H1 (cell line): ENCODE data around the gene ALPK3. TPM values are rescaled to one million over a fixed set of nuclear protein-coding genes. Genes with fewer than 3 reads are reported as not detected.
A peak's percentile ranks its signal among the peaks of the same experiment; 100 is the strongest.

Experiments used
- CTCF ChIA-PET: fragments of 300-600 bp; sonication (Branson Sonifier 250); formaldehyde crosslinking; loops from one replicate; lab custom pipeline; 2021; ENCODE audit not compliant: partially characterized antibody; lab: Charles Lee
- POLR2A ChIA-PET: fragments of 300-600 bp; sonication (Branson Sonifier 250); formaldehyde crosslinking; loops from one replicate; lab custom pipeline; 2021; ENCODE audit warnings: inconsistent platforms; ENCODE audit not compliant: partially characterized antibody; lab: Charles Lee
- DNase-seq, 2 experiments: peaks; one replicate each; pipeline versions ENCODE4 v3.0.0 to v3.0.0-alpha.2; 2010 to 2022; ENCODE audit warnings: low spot score in 2 of 2, low read depth in 1 of 2, mixed read lengths in 1 of 2
- FAIRE-seq: peaks from 2 replicates; lab custom pipeline; 2011; peaks lifted over from hg19 to GRCh38; lab: Jason Lieb, UNC
- H2AFZ ChIP-seq: 2 replicates; pipeline ENCODE4 v1.8.1; 2012; ENCODE audit warnings: low read length, inconsistent platforms
- H2AK5ac ChIP-seq: 2 replicates; pipeline ENCODE4 v1.6.1; 2013; ENCODE audit warnings: low read depth, low read length
- H2BK120ac ChIP-seq: replicated peaks from 2 replicates; pipeline ENCODE3; 2013; ENCODE audit warnings: low read depth, low read length, inconsistent platforms
- H2BK12ac ChIP-seq: 2 replicates; pipeline ENCODE4 v1.6.1; 2013; ENCODE audit warnings: low read depth, low read length
- H2BK15ac ChIP-seq: 2 replicates; pipeline ENCODE4 v1.6.1; 2013; ENCODE audit warnings: low read length
- H2BK20ac ChIP-seq: 2 replicates; pipeline ENCODE4 v1.6.1; 2013; ENCODE audit warnings: low read length
- H2BK5ac ChIP-seq: 2 replicates; pipeline ENCODE4 v1.6.1; 2013; ENCODE audit warnings: low read depth, low read length
- H3K14ac ChIP-seq: 2 replicates; pipeline ENCODE4 v1.6.1; 2013; ENCODE audit warnings: inconsistent platforms; ENCODE audit not compliant: insufficient read length
- H3K18ac ChIP-seq: 2 replicates; pipeline ENCODE4 v1.6.1; 2013; ENCODE audit warnings: low read length; ENCODE audit errors: extremely low read depth
- H3K23ac ChIP-seq: 2 replicates; pipeline ENCODE4 v1.6.1; 2013; ENCODE audit warnings: inconsistent platforms; ENCODE audit not compliant: insufficient read length
- H3K23me2 ChIP-seq: 2 replicates; pipeline ENCODE4 v1.6.1; 2013; ENCODE audit warnings: low read depth, low read length
- H3K27ac ChIP-seq: 2 replicates; pipeline ENCODE4 v1.6.1; 2011; ENCODE audit warnings: low read depth, low read length, inconsistent platforms
- H3K27me3 ChIP-seq, 4 experiments: replicated peaks in 1 of 4; 1 replicate in 1 of 4; 2 replicates in 3 of 4; pipeline versions ENCODE4 v1.6.1 to v1.8.1; 2011 to 2013; ENCODE audit warnings: low read length in 3 of 4, mild to moderate bottlenecking in 3 of 4, inconsistent platforms in 2 of 4, mixed read lengths in 2 of 4, moderate library complexity in 1 of 4; ENCODE audit not compliant: control insufficient read depth in 3 of 4, insufficient read depth in 3 of 4; ENCODE audit errors: extremely low read depth in 1 of 4
- H3K36me3 ChIP-seq, 4 experiments: 2 replicates each; pipeline versions ENCODE4 v1.6.1 to v1.8.1; 2011 to 2013; ENCODE audit warnings: mild to moderate bottlenecking in 4 of 4, low read length in 3 of 4, moderate library complexity in 2 of 4, control low read depth in 1 of 4, inconsistent platforms in 1 of 4; ENCODE audit not compliant: insufficient read depth in 4 of 4, control insufficient read depth in 2 of 4
- H3K4ac ChIP-seq: replicated peaks from 2 replicates; pipeline ENCODE3; 2013; ENCODE audit warnings: low read length, low read depth, mixed read lengths, inconsistent platforms; ENCODE audit not compliant: insufficient read length
- H3K4me1 ChIP-seq, 4 experiments: replicated peaks in 1 of 4; 1 replicate in 1 of 4; 2 replicates in 3 of 4; pipeline versions ENCODE4 v1.6.1 to v1.8.1; 2011 to 2013; ENCODE audit warnings: low read length in 3 of 4, inconsistent platforms in 2 of 4, mixed read lengths in 1 of 4; ENCODE audit not compliant: insufficient read depth in 4 of 4, control insufficient read depth in 3 of 4
- H3K4me2 ChIP-seq, 2 experiments: 2 replicates each; pipeline versions ENCODE4 v1.6.1 to v1.8.1; 2011 to 2013; ENCODE audit warnings: low read depth in 2 of 2, low read length in 2 of 2, control low read depth in 1 of 2, inconsistent platforms in 1 of 2, mild to moderate bottlenecking in 1 of 2; ENCODE audit not compliant: insufficient read depth in 1 of 2
- H3K4me3 ChIP-seq, 4 experiments: fragments of 200-600, 300-600 bp in 1 of 4; sonication (generic), shearing (Covaris generic), sonication (Bioruptor Twin) in 1 of 4; 2 replicates each; pipeline versions ENCODE4 v1.5.1 to v1.8.1; 2011 to 2016; ENCODE audit warnings: low read length in 4 of 4, low read depth in 3 of 4, control low read depth in 2 of 4, inconsistent platforms in 2 of 4, mild to moderate bottlenecking in 2 of 4, mixed read lengths in 1 of 4, moderate library complexity in 1 of 4; ENCODE audit not compliant: insufficient read depth in 2 of 4; ENCODE audit errors: extremely low read depth in 1 of 4
- H3K56ac ChIP-seq: replicated peaks from 2 replicates; pipeline ENCODE3; 2013; ENCODE audit warnings: low read depth, mild to moderate bottlenecking, mixed read lengths, low read length, inconsistent platforms; ENCODE audit not compliant: insufficient read length
- H3K79me1 ChIP-seq: 2 replicates; pipeline ENCODE4 v1.6.1; 2013; ENCODE audit warnings: low read depth, low read length, control low read depth
- H3K79me2 ChIP-seq, 2 experiments: 2 replicates each; pipeline versions ENCODE4 v1.6.1 to v1.8.1; 2012 to 2013; ENCODE audit warnings: low read length in 2 of 2, mild to moderate bottlenecking in 2 of 2, inconsistent platforms in 1 of 2; ENCODE audit not compliant: insufficient read depth in 2 of 2, control insufficient read depth in 1 of 2
- H3K9ac ChIP-seq, 4 experiments: replicated peaks in 1 of 4; 1 replicate in 1 of 4; 2 replicates in 3 of 4; pipeline versions ENCODE4 v1.6.1 to v1.8.1; 2011 to 2013; ENCODE audit warnings: low read depth in 3 of 4, low read length in 3 of 4, control low read depth in 2 of 4, mild to moderate bottlenecking in 2 of 4, moderate library complexity in 2 of 4, inconsistent platforms in 1 of 4; ENCODE audit errors: extremely low read depth in 1 of 4
- H3K9me3 ChIP-seq, 2 experiments: 2 replicates each; pipeline versions ENCODE4 v1.6.1 to v1.8.1; 2012 to 2013; ENCODE audit warnings: mild to moderate bottlenecking in 2 of 2, moderate library complexity in 2 of 2, control low read depth in 1 of 2, inconsistent platforms in 1 of 2, low read depth in 1 of 2, low read length in 1 of 2, mixed read lengths in 1 of 2; ENCODE audit not compliant: insufficient read depth in 2 of 2
- H4K20me1 ChIP-seq, 2 experiments: replicated peaks in 1 of 2; 2 replicates each; pipeline versions ENCODE3 to v1.8.1; 2011 to 2013; ENCODE audit warnings: inconsistent platforms in 2 of 2, low read length in 2 of 2, mild to moderate bottlenecking in 1 of 2; ENCODE audit not compliant: insufficient read depth in 2 of 2, control insufficient read depth in 1 of 2
- H4K5ac ChIP-seq: 2 replicates; pipeline ENCODE4 v1.6.1; 2013; ENCODE audit warnings: low read length, low read depth, mixed read lengths, inconsistent platforms; ENCODE audit not compliant: insufficient read length
- H4K8ac ChIP-seq: 2 replicates; pipeline ENCODE4 v1.8.0; 2013; ENCODE audit warnings: mild to moderate bottlenecking, moderate library complexity, low read length, inconsistent platforms; ENCODE audit not compliant: insufficient read depth; ENCODE audit errors: extremely low read depth
- H4K91ac ChIP-seq: replicated peaks from 2 replicates; pipeline ENCODE3; 2013; ENCODE audit warnings: low read length, mixed read lengths, inconsistent platforms; ENCODE audit not compliant: insufficient read length
- CBX8 ChIP-seq: fragments of 300-800, 300-1000 bp; sonication (generic); IDR thresholded peaks from 2 replicates; pipeline ENCODE4 v1.7.1; 2016; ENCODE audit warnings: low read depth, low read length, borderline replicate concordance
- CTCF ChIP-seq, 3 experiments: IDR thresholded peaks; 1 replicate in 2 of 3; 2 replicates in 1 of 3; pipeline versions ENCODE4 v1.5.1 to v1.6.1; 2011; ENCODE audit warnings: low read length in 3 of 3, mild to moderate bottlenecking in 3 of 3, inconsistent platforms in 2 of 3, low read depth in 1 of 3, moderate library complexity in 1 of 3; ENCODE audit not compliant: insufficient read depth in 1 of 3; ENCODE audit errors: control extremely low read depth in 1 of 3
- HDAC2 ChIP-seq, 2 experiments: fragments of 300-600 bp in 1 of 2; sonication (generic) in 1 of 2; IDR thresholded peaks; 2 replicates each; pipeline ENCODE4 v1.6.1; 2011 to 2012; ENCODE audit warnings: low read depth in 2 of 2, low read length in 2 of 2, mild to moderate bottlenecking in 2 of 2, moderate library complexity in 2 of 2, borderline replicate concordance in 1 of 2, inconsistent platforms in 1 of 2
- NRF1 ChIP-seq: IDR thresholded peaks from 2 replicates; pipeline ENCODE4 v1.6.1; 2011; ENCODE audit warnings: mild to moderate bottlenecking, low read depth, low read length, improper control_type of control experiment
- POU5F1 ChIP-seq: IDR thresholded peaks from 2 replicates; pipeline ENCODE4 v1.6.1; 2011; ENCODE audit warnings: low read depth, mild to moderate bottlenecking, low read length, moderate library complexity
- RXRA ChIP-seq: IDR thresholded peaks from 2 replicates; pipeline ENCODE4 v1.6.1; 2011; ENCODE audit warnings: low read depth, mild to moderate bottlenecking, low read length, moderate library complexity; ENCODE audit not compliant: insufficient read depth
- WGBS, 2 experiments: shearing (Covaris generic) in 1 of 2; methylation state at CpG; one replicate each; pipeline versions ENCODE4 v1.1.6 to v1.1.7; 2013 to 2015; ENCODE audit warnings: low lambda C conversion rate in 2 of 2, mixed read lengths in 2 of 2, inconsistent platforms in 1 of 2, low coverage in 1 of 2, missing lambda C conversion rate in 1 of 2; ENCODE audit not compliant: insufficient replicate concordance in 2 of 2, insufficient coverage in 1 of 2, insufficient read length in 1 of 2; ENCODE audit errors: extremely low coverage in 1 of 2, missing lambda C conversion rate in 1 of 2; 5-methylcytosine and 5-hydroxymethylcytosine counted together
- polyA plus RNA-seq, 7 experiments: library from polyadenylated mRNA; depleted of rRNA in 3 of 7; stranded (reverse) in 5 of 7; unstranded in 2 of 7; fragments of >200 nt in 5 of 7; fragments of 200-250 nt in 2 of 7; gene quantifications; 1 replicate in 5 of 7; 2 replicates in 1 of 7; 4 replicates in 1 of 7; pipeline versions ENCODE4 v1.2.1 to v1.2.3, GENCODE V29; 2011 to 2013; ENCODE audit warnings: missing spikeins in 2 of 7, mixed read lengths in 2 of 7
- total RNA-seq: library from RNA; stranded (reverse); fragmentation: NEBNext Ultra II Directional; extraction: Animal tissue kit (Norgen Biotek cat#: 25700); gene quantifications from 2 replicates; pipeline ENCODE4 v1.2.1, GENCODE V29; 2021

Gene ALPK3
- total and polyA plus RNA-seq, 2 of the 8 experiments (the other 6 are each of a cell fraction or from before 2014, with no cell fraction given): 4.4 to 19.2 TPM

DNA sequence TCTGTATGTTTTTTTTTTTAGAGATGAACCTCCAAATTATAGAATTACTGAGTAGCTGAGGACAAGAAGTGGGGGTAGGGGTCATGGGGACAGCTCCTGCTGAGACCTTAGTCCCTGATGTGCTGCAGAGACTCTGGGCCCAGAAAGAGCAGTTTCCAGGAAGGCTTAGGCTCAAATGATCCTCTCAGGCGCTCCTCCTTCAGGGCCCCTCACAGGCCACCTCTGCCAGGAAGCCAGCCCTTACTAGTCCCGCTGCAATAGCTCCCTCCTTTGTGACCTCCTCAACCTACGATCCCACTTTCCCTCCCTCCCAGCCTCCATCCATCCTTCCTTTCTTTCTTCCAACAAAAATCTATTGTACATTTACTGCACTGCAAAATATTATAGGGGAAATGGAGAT lies 91.9 kb downstream of the ALPK3 start:
- WGBS, 2 experiments: 81% methylated on average over 3 of the region's 3 CpGs; no CpG with 5 or more reads in 1 of the 2 experiments
- FAIRE-seq: no peak
- H3K23me2 ChIP-seq: no peaks in the 10 kb centered on the region
- H2BK12ac ChIP-seq: no peak overlapping the region
- H2BK5ac ChIP-seq: no peak overlapping the region
- H3K9me3 ChIP-seq: no peaks in the 10 kb centered on the region
- no peak overlapping the region for H2BK20ac ChIP-seq
- H3K27ac ChIP-seq: no peak overlapping the region
- H3K23ac ChIP-seq: no peak overlapping the region
- peak in 1 of 2 experiments; percentile 42 for DNase-seq
- no peak overlapping the region for H3K9ac ChIP-seq
- POLR2A ChIA-PET: interaction anchor here (0.5 to 1.3 kb wide), 4 partner anchors 20 to 49 kb away, joined by 3 to 4 read pairs (median 3); no protein-coding TSS in a partner anchor
- H3K79me1 ChIP-seq: no peaks in the 10 kb centered on the region
- no peaks in the 10 kb centered on the region for H3K36me3 ChIP-seq
- H2BK120ac ChIP-seq: no peak overlapping the region
- H3K27me3 ChIP-seq: no peaks in the 10 kb centered on the region
- no peak overlapping the region for H2AFZ ChIP-seq
- H4K5ac ChIP-seq: no peak overlapping the region
- no peak overlapping the region for H3K56ac ChIP-seq
- no peak overlapping the region for H3K18ac ChIP-seq
- TF ChIP-seq NRF1: no peak
- TF ChIP-seq HDAC2 (IDR thresholded peaks at IDR 0.05; ENCODE audit: borderline replicate concordance in 1 of 2, low read depth in 2 of 2, low read length in 2 of 2): no peak
- TF ChIP-seq POU5F1: no peak
- no peak for TF ChIP-seq RXRA
- no peak for TF ChIP-seq CBX8
- no peak for TF ChIP-seq CTCF (IDR thresholded peaks at IDR 0.05; ENCODE audit: control extremely low read depth in 1 of 3, insufficient read depth in 1 of 3, low read depth in 1 of 3, low read length in 3 of 3)
- TF ChIP-seq, all 59 proteins: peak for 0
- H3K4ac ChIP-seq: no peak overlapping the region
- no peak overlapping the region for H4K8ac ChIP-seq
- no peak overlapping the region for H2AK5ac ChIP-seq
- H3K79me2 ChIP-seq: no peaks in the 10 kb centered on the region
- no peak overlapping the region for H4K91ac ChIP-seq
- H2BK15ac ChIP-seq: no peak overlapping the region
- no peak overlapping the region for H3K4me3 ChIP-seq
- H3K14ac ChIP-seq: no peak overlapping the region
- H4K20me1 ChIP-seq: no peaks in the 10 kb centered on the region
- H3K4me2 ChIP-seq: no peak overlapping the region
- H3K4me1 ChIP-seq: no peaks in the 10 kb centered on the region; a peak in 2 of 7 replicates
- CTCF ChIA-PET: interaction anchor here (1.0 to 3.5 kb wide), 9 partner anchors 9 to 82 kb away, joined by 3 to 25 read pairs (median 5); no protein-coding TSS in a partner anchor
